BJ (cell line): Measurements from ENCODE around the gene GNG4. TPM values are rescaled to one million over a fixed set of nuclear protein-coding genes. Genes with fewer than 3 reads are reported as not detected.
"Not testable (repeated sequence)": the region's sequence is repeated elsewhere in the genome, so short reads cannot be mapped to it uniquely, and the experiment has no call there.

Experiments used
- CTCF ChIA-PET: fragments of 350-600 bp; formaldehyde crosslinking; extraction: SDS; loops from one replicate; lab custom pipeline; 2021; ENCODE audit warnings: antibody characterized with exemption, inconsistent platforms; lab: Yijun Ruan, JAX
- POLR2A ChIA-PET: fragments of 300-600 bp; sonication (Branson Sonifier 250); formaldehyde crosslinking; extraction: SDS; loops from one replicate; lab custom pipeline; 2021; ENCODE audit warnings: antibody characterized with exemption; lab: Charles Lee
- DNase-seq: peaks from one replicate; pipeline ENCODE4 v3.0.0-alpha.2; 2011; ENCODE audit warnings: low read depth
- H3K27me3 ChIP-seq: 2 replicates; pipeline ENCODE4 v1.6.0; 2011; ENCODE audit warnings: low read length; ENCODE audit not compliant: control insufficient read depth, insufficient read depth
- H3K36me3 ChIP-seq: 2 replicates; pipeline ENCODE4 v1.5.1; 2011; ENCODE audit warnings: low read length; ENCODE audit not compliant: control insufficient read depth, insufficient read depth
- H3K4me3 ChIP-seq: 2 replicates; pipeline ENCODE4 v1.5.1; 2011; ENCODE audit warnings: low read depth, mild to moderate bottlenecking, control low read depth, low read length
- CTCF ChIP-seq: IDR thresholded peaks from 2 replicates; pipeline ENCODE4 v1.5.1; 2011; ENCODE audit warnings: low read depth, mild to moderate bottlenecking, control low read depth, inconsistent platforms, low read length, moderate library complexity; ENCODE audit not compliant: insufficient read depth
- polyA plus RNA-seq: library from polyadenylated mRNA; depleted of rRNA; stranded (reverse); fragments of >200 nt; gene quantifications from 2 replicates; pipeline ENCODE4 v1.2.3, GENCODE V29; 2011

GNG4 gene
- polyA plus RNA-seq, 1 experiment: 0.09 TPM

GRCh38 chr1:235549351-235550139, 100.0 kb downstream of the GNG4 start:
- no peaks in the 10 kb centered on the region for H3K36me3 ChIP-seq
- no peak for TF ChIP-seq CTCF
- H3K4me3 ChIP-seq: no peak overlapping the region
- DNase-seq: no peak
- H3K27me3 ChIP-seq: peaks cover 2% of the 10 kb centered on the region; the same call in 1 of the 2 replicates
- ChIA-PET POLR2A (no interaction called here), CTCF (no interaction called here)

- DNase-seq, H3K27me3 ChIP-seq, H3K4me3 ChIP-seq, H3K36me3 ChIP-seq, POLR2A ChIA-PET: not testable (repeated sequence)
- CTCF ChIA-PET: interaction anchor here (0.9 kb wide), 1 partner anchor 13 kb away, joined by 7 read pairs; no protein-coding TSS in a partner anchor
These were observed 103.0 kb downstream of the GNG4 start for GRCh38 chr1:235546369-235547155.

GRCh38 chr1:235545292-235545930, 104.2 kb downstream of the GNG4 start:
- POLR2A ChIA-PET: no interaction called here
- no peak overlapping the region for H3K4me3 ChIP-seq
- TF ChIP-seq CTCF: no peak
- no peaks in the 10 kb centered on the region for H3K36me3 ChIP-seq
- CTCF ChIA-PET: no interaction called here
- no peak for DNase-seq
- peaks cover 2% of the 10 kb centered on the region; the same call in 1 of the 2 replicates for H3K27me3 ChIP-seq

- CTCF ChIA-PET, H3K4me3 ChIP-seq, POLR2A ChIA-PET, H3K27me3 ChIP-seq, H3K36me3 ChIP-seq, DNase-seq: not testable (repeated sequence)
These were observed 106.7 kb downstream of the GNG4 start for GRCh38 chr1:235542845-235543244.

- ChIA-PET CTCF (interaction anchor here (0.8 to 1.6 kb wide), 2 partner anchors 13 to 19 kb away, joined by 3 to 7 read pairs; no protein-coding TSS in a partner anchor), POLR2A (no interaction called here)
- no peaks in the 10 kb centered on the region for H3K36me3 ChIP-seq
- H3K27me3 ChIP-seq: no peaks in the 10 kb centered on the region
- no peak overlapping the region for H3K4me3 ChIP-seq
- no peak for TF ChIP-seq CTCF
- no peak for DNase-seq
These were observed 116.0 kb downstream of the GNG4 start for GRCh38 chr1:235533476-235534168.
